Smooth muscle cell (in vitro differentiated cells): ENCODE measurements around the gene KIAA1755. TPM values are rescaled to one million over a fixed set of nuclear protein-coding genes. Genes with fewer than 3 reads are reported as not detected.
A peak's percentile ranks its signal among the peaks of the same experiment; 100 is the strongest.

Source experiments
- DNase-seq: peaks from one replicate; lab custom pipeline; 2025; ENCODE audit not compliant: unreplicated experiment; lab: John Stamatoyannopoulos, UW
- H2AFZ ChIP-seq: fragments of 200-600 bp; sonication (generic); 2 replicates; pipeline ENCODE4 v1.6.0; 2016; ENCODE audit warnings: antibody characterized with exemption, low read depth, mild to moderate bottlenecking
- H3F3A ChIP-seq: fragments of 200-600 bp; sonication (generic); 2 replicates; pipeline ENCODE4 v1.6.0; 2017; ENCODE audit warnings: antibody characterized with exemption, low read depth
- H3K27ac ChIP-seq: fragments of 200-600 bp; sonication (generic); 2 replicates; pipeline ENCODE4 v1.5.1; 2016; ENCODE audit warnings: low read depth, mild to moderate bottlenecking
- H3K27me3 ChIP-seq: fragments of 200-600 bp; sonication (generic); 2 replicates; pipeline ENCODE4 v1.6.1; 2016; ENCODE audit warnings: low read depth, mild to moderate bottlenecking
- H3K36me3 ChIP-seq: fragments of 200-600 bp; sonication (generic); 2 replicates; pipeline ENCODE4 v1.5.1; 2016; ENCODE audit warnings: low read depth
- H3K4me1 ChIP-seq: fragments of 200-600 bp; sonication (generic); 2 replicates; pipeline ENCODE4 v1.5.1; 2016; ENCODE audit warnings: low read depth
- H3K4me2 ChIP-seq: fragments of 200-600 bp; sonication (generic); 2 replicates; pipeline ENCODE4 v1.6.0; 2016; ENCODE audit warnings: mild to moderate bottlenecking
- H3K4me3 ChIP-seq: fragments of 200-600 bp; sonication (generic); 2 replicates; pipeline ENCODE4 v1.5.1; 2016; ENCODE audit warnings: mild to moderate bottlenecking
- H3K79me2 ChIP-seq: fragments of 200-600 bp; sonication (generic); 2 replicates; pipeline ENCODE4 v1.6.0; 2016; ENCODE audit warnings: low read depth, mild to moderate bottlenecking
- H3K9ac ChIP-seq: fragments of 200-600 bp; sonication (generic); 2 replicates; pipeline ENCODE4 v1.6.0; 2016; ENCODE audit warnings: low read depth
- H3K9me3 ChIP-seq: fragments of 200-600 bp; sonication (generic); replicated peaks from 2 replicates; pipeline ENCODE4 v1.5.1; 2016; ENCODE audit warnings: low read depth
- H4K20me1 ChIP-seq: fragments of 200-600 bp; sonication (generic); 2 replicates; pipeline ENCODE4 v1.6.0; 2016; ENCODE audit warnings: low read depth
- CTCF ChIP-seq: fragments of 200-600 bp; sonication (generic); IDR thresholded peaks from 2 replicates; pipeline ENCODE4 v1.5.1; 2017; ENCODE audit warnings: borderline replicate concordance, mild to moderate bottlenecking, antibody characterized with exemption; ENCODE audit not compliant: insufficient read depth, poor library complexity, severe bottlenecking
- WGBS: methylation state at CpG from one replicate; pipeline ENCODE4 v1.1.7; 2016; ENCODE audit warnings: low lambda C conversion rate; 5-methylcytosine and 5-hydroxymethylcytosine counted together
- polyA plus RNA-seq: library from polyadenylated mRNA; unstranded; fragments of >200 nt; fragmentation: Nextera tagmentation; extraction: Ambion mirVana; gene quantifications from 2 replicates; pipeline ENCODE4 v1.2.1, GENCODE V29; 2016
- total RNA-seq: library from RNA; depleted of rRNA; stranded (reverse); fragments of >200 nt; gene quantifications from 2 replicates; pipeline ENCODE4 v1.2.3, GENCODE V29; 2014

Gene KIAA1755
- total and polyA plus RNA-seq, 2 experiments from 2014 or later, result 0.17 TPM; not detected in 1

GRCh38 chr20:38229376-38230252, 30.9 kb downstream of the KIAA1755 start:
- Histone ChIP-seq H3F3A (no peaks in the 10 kb centered on the region), H3K9ac (no peak overlapping the region), H3K27ac (no peak overlapping the region), H3K4me2 (no peak overlapping the region), H3K36me3 (no peaks in the 10 kb centered on the region), H4K20me1 (no peaks in the 10 kb centered on the region), H2AFZ (no peak overlapping the region), H3K4me3 (no peak overlapping the region), H3K79me2 (no peaks in the 10 kb centered on the region), H3K27me3 (no peaks in the 10 kb centered on the region), H3K4me1 (no peaks in the 10 kb centered on the region), H3K9me3 (no peaks in the 10 kb centered on the region)
- 82% methylated on average over 6 of the region's 6 CpGs for WGBS
- peak; percentile 64 for TF ChIP-seq CTCF
- no peak for DNase-seq

GRCh38 chr20:38228436-38228835, 32.1 kb downstream of the KIAA1755 start:
- no peak for DNase-seq
- Histone ChIP-seq H3K4me3 (no peak overlapping the region), H3K27me3 (no peaks in the 10 kb centered on the region), H2AFZ (no peak overlapping the region), H3K36me3 (no peaks in the 10 kb centered on the region), H3F3A (no peaks in the 10 kb centered on the region), H3K79me2 (no peaks in the 10 kb centered on the region), H3K27ac (no peak overlapping the region), H3K4me2 (no peak overlapping the region), H3K9me3 (no peaks in the 10 kb centered on the region), H4K20me1 (no peaks in the 10 kb centered on the region), H3K4me1 (no peaks in the 10 kb centered on the region), H3K9ac (no peak overlapping the region)
- WGBS, result 83% methylated on average over 2 of the region's 2 CpGs
- no peak for TF ChIP-seq CTCF

GRCh38 chr20:38227420-38228360, 32.8 kb downstream of the KIAA1755 start:
- H3K4me3 ChIP-seq, result no peak overlapping the region
- WGBS, result 94% methylated on average over 11 of the region's 11 CpGs

More at GRCh38 chr20:38227420-38228360, 32.8 kb downstream of the KIAA1755 start:
- Histone ChIP-seq H3K4me2 (no peak overlapping the region), H3K27ac (no peak overlapping the region), H3F3A (no peaks in the 10 kb centered on the region), H3K4me1 (no peaks in the 10 kb centered on the region), H3K27me3 (no peaks in the 10 kb centered on the region), H3K9me3 (no peaks in the 10 kb centered on the region), H3K9ac (no peak overlapping the region), H4K20me1 (no peaks in the 10 kb centered on the region), H3K36me3 (no peaks in the 10 kb centered on the region), H3K79me2 (no peaks in the 10 kb centered on the region), H2AFZ (no peak overlapping the region)
- no peak for TF ChIP-seq CTCF
- DNase-seq, result no peak
